ENCODE results near the gene CHD2.
"Not testable (repeated sequence)": the region's sequence is repeated elsewhere in the genome, so short reads cannot be mapped to it uniquely, and the experiment has no call there.

CHD2 gene

GRCh38 chr15:93030430-93031102 lies 130.4 kb downstream of the CHD2 start:
- Histone ChIP-seq H3K4me3 (ENCODE audit: low read length) (no peak overlapping the region), H4K20me1 (ENCODE audit: control insufficient read depth, insufficient read depth, low read depth, low read length) (no peaks in the 10 kb centered on the region), H3K27ac (ENCODE audit: low read depth, low read length) (no peak overlapping the region)

GRCh38 chr15:93031103-93031464 lies 131.0 kb downstream of the CHD2 start:
- H3K27ac ChIP-seq (ENCODE audit: low read depth, low read length), result no peak overlapping the region
- H3K4me1 ChIP-seq (ENCODE audit: control insufficient read depth, low read length), result 0 out of 2 replicates have a peak, but pooled peaks cover 9% of the 10 kb centered on the region
- TF ChIP-seq EZH2phosphoT487 (IDR thresholded peaks at IDR 0.05; ENCODE audit: borderline replicate concordance, low read length) (no peak), CTCF (IDR thresholded peaks at IDR 0.05; ENCODE audit: low read depth, low read length, poor library complexity, severe bottlenecking) (no peak)

More at GRCh38 chr15:93030430-93031102, 130.4 kb downstream of the CHD2 start:
- no peaks in the 10 kb centered on the region for H3F3A ChIP-seq (ENCODE audit: control insufficient read depth, insufficient read depth)
- peak; percentile 88 for TF ChIP-seq CTCF (IDR thresholded peaks at IDR 0.05; ENCODE audit: low read depth, low read length, poor library complexity, severe bottlenecking)
- TF ChIP-seq EZH2phosphoT487 (IDR thresholded peaks at IDR 0.05; ENCODE audit: borderline replicate concordance, low read length), result no peak
- no peaks in the 10 kb centered on the region for H3K27me3 ChIP-seq (ENCODE audit: control insufficient read depth, low read length)
- no peaks in the 10 kb centered on the region for H3K9me3 ChIP-seq (ENCODE audit: control insufficient read depth, insufficient read depth, low read length)
- no peak overlapping the region for H3K4me2 ChIP-seq (ENCODE audit: low read length)
- H3K79me2 ChIP-seq (ENCODE audit: control insufficient read depth, low read length), result no peaks in the 10 kb centered on the region
- H3K4me1 ChIP-seq (ENCODE audit: control insufficient read depth, low read length), result 0 out of 2 replicates have a peak, but pooled peaks cover 3% of the 10 kb centered on the region
- peaks cover 10% of the 10 kb centered on the region for H3K36me3 ChIP-seq (ENCODE audit: control insufficient read depth, low read length)
- no peaks in the 10 kb centered on the region for H3K9me2 ChIP-seq (replicated peaks; ENCODE audit: control insufficient read depth, low read length)

GRCh38 chr15:93031557-93032384 lies 131.6 kb downstream of the CHD2 start:
- not testable (repeated sequence) for H3K9me3 ChIP-seq (ENCODE audit: control insufficient read depth, insufficient read depth, low read length); H4K20me1 ChIP-seq (ENCODE audit: control insufficient read depth, insufficient read depth, low read depth, low read length); H3K4me1 ChIP-seq (ENCODE audit: control insufficient read depth, low read length); H3F3A ChIP-seq (ENCODE audit: control insufficient read depth, insufficient read depth); H3K79me2 ChIP-seq (ENCODE audit: control insufficient read depth, low read length); H3K4me2 ChIP-seq (ENCODE audit: low read length); H3K27ac ChIP-seq (ENCODE audit: low read depth, low read length); H3K36me3 ChIP-seq (ENCODE audit: control insufficient read depth, low read length); H3K9me2 ChIP-seq (replicated peaks; ENCODE audit: control insufficient read depth, low read length); H3K27me3 ChIP-seq (ENCODE audit: control insufficient read depth, low read length); H3K4me3 ChIP-seq (ENCODE audit: low read length)

More at GRCh38 chr15:93031103-93031464, 131.0 kb downstream of the CHD2 start:
- peaks cover 5% of the 10 kb centered on the region for H3K36me3 ChIP-seq (ENCODE audit: control insufficient read depth, low read length)
- H3K27me3 ChIP-seq (ENCODE audit: control insufficient read depth, low read length), result no peaks in the 10 kb centered on the region
- H3K4me2 ChIP-seq (ENCODE audit: low read length), result no peak overlapping the region
- H4K20me1 ChIP-seq (ENCODE audit: control insufficient read depth, insufficient read depth, low read depth, low read length), result no peaks in the 10 kb centered on the region
- no peaks in the 10 kb centered on the region for H3F3A ChIP-seq (ENCODE audit: control insufficient read depth, insufficient read depth)
- no peaks in the 10 kb centered on the region for H3K79me2 ChIP-seq (ENCODE audit: control insufficient read depth, low read length)
- no peak overlapping the region for H3K4me3 ChIP-seq (ENCODE audit: low read length)
- H3K9me3 ChIP-seq (ENCODE audit: control insufficient read depth, insufficient read depth, low read length), result no peaks in the 10 kb centered on the region
- H3K9me2 ChIP-seq (replicated peaks; ENCODE audit: control insufficient read depth, low read length), result no peaks in the 10 kb centered on the region

GRCh38 chr15:93032515-93033206 lies 132.5 kb downstream of the CHD2 start:
- not testable (repeated sequence) for H3K9me2 ChIP-seq (replicated peaks; ENCODE audit: control insufficient read depth, low read length); H3K4me3 ChIP-seq (ENCODE audit: low read length); H3K36me3 ChIP-seq (ENCODE audit: control insufficient read depth, low read length); H3K79me2 ChIP-seq (ENCODE audit: control insufficient read depth, low read length); H4K20me1 ChIP-seq (ENCODE audit: control insufficient read depth, insufficient read depth, low read depth, low read length); H3K9me3 ChIP-seq (ENCODE audit: control insufficient read depth, insufficient read depth, low read length); H3K27me3 ChIP-seq (ENCODE audit: control insufficient read depth, low read length); H3K4me1 ChIP-seq (ENCODE audit: control insufficient read depth, low read length); H3K4me2 ChIP-seq (ENCODE audit: low read length); H3F3A ChIP-seq (ENCODE audit: control insufficient read depth, insufficient read depth); H3K27ac ChIP-seq (ENCODE audit: low read depth, low read length)
